Neural cell (in vitro differentiated cells): ENCODE results near the gene EXD3. TPM values are rescaled to one million over a fixed set of nuclear protein-coding genes. Genes with fewer than 3 reads are reported as not detected.

Experiments
- H2AFZ ChIP-seq: fragments of 200-600, 300-800 bp; sonication (generic), shearing (Covaris generic); 2 replicates; pipeline ENCODE4 v1.6.0; 2014; ENCODE audit warnings: low read depth, mild to moderate bottlenecking, antibody characterized with exemption, low read length, moderate library complexity
- H3F3A ChIP-seq: fragments of 200-600 bp; shearing (Covaris generic); 2 replicates; pipeline ENCODE4 v1.6.1; 2016; ENCODE audit warnings: mild to moderate bottlenecking, moderate library complexity, mixed read lengths, antibody characterized with exemption, low read length; ENCODE audit not compliant: insufficient read depth, poor library complexity, severe bottlenecking
- H3K27ac ChIP-seq: fragments of 200-600, 300-800 bp; sonication (generic), shearing (Covaris generic); 2 replicates; pipeline ENCODE4 v1.5.1; 2014; ENCODE audit warnings: mild to moderate bottlenecking, low read length, moderate library complexity
- H3K27me3 ChIP-seq: fragments of 300-800, 200-600 bp; sonication (generic), shearing (Covaris generic); 2 replicates; pipeline ENCODE4 v1.6.0; 2014; ENCODE audit warnings: mild to moderate bottlenecking, low read depth, low read length, moderate library complexity; ENCODE audit not compliant: insufficient read depth
- H3K36me3 ChIP-seq: fragments of 300-800, 200-600 bp; sonication (generic), shearing (Covaris generic); 2 replicates; pipeline ENCODE4 v1.5.1; 2014; ENCODE audit warnings: mild to moderate bottlenecking, antibody characterized with exemption, low read length, moderate library complexity; ENCODE audit not compliant: insufficient read depth
- H3K4me2 ChIP-seq: fragments of 300-800, 200-600 bp; sonication (generic), shearing (Covaris generic); 2 replicates; pipeline ENCODE4 v1.6.0; 2014; ENCODE audit warnings: mild to moderate bottlenecking, low read length
- H3K4me3 ChIP-seq: fragments of 300-800, 200-600 bp; sonication (generic), shearing (Covaris generic); 2 replicates; pipeline ENCODE4 v1.5.1; 2014; ENCODE audit warnings: mild to moderate bottlenecking, low read length, moderate library complexity
- H3K79me2 ChIP-seq: fragments of 200-600 bp; shearing (Covaris generic); replicated peaks from 2 replicates; pipeline ENCODE4 v1.6.0; 2014; ENCODE audit warnings: mild to moderate bottlenecking, low read length, moderate library complexity; ENCODE audit not compliant: insufficient read depth
- H3K9ac ChIP-seq: fragments of 300-800, 200-600 bp; sonication (generic), shearing (Covaris generic); 2 replicates; pipeline ENCODE4 v1.6.1; 2016; ENCODE audit warnings: mild to moderate bottlenecking, low read length, mixed read lengths
- H3K9me2 ChIP-seq: fragments of 200-600 bp; shearing (Covaris generic); 2 replicates; pipeline ENCODE4 v1.6.1; 2016; ENCODE audit warnings: mild to moderate bottlenecking, low read length, mixed read lengths; ENCODE audit not compliant: insufficient read depth
- H3K9me3 ChIP-seq: fragments of 200-600, 300-800 bp; sonication (generic), shearing (Covaris generic); 2 replicates; pipeline ENCODE4 v1.6.1; 2016; ENCODE audit warnings: mild to moderate bottlenecking, mixed run types, low read length, moderate library complexity, mixed read lengths
- H4K20me1 ChIP-seq: fragments of 200-600 bp; shearing (Covaris generic); 2 replicates; pipeline ENCODE4 v1.6.1; 2016; ENCODE audit warnings: mild to moderate bottlenecking, mixed run types; ENCODE audit not compliant: insufficient read depth
- EP300 ChIP-seq: fragments of 450-650 bp; conservative IDR thresholded peaks from 2 replicates; pipeline ENCODE4 v1.6.1; 2014; ENCODE audit warnings: antibody characterized with exemption, mild to moderate bottlenecking, moderate library complexity; ENCODE audit not compliant: poor library complexity, severe bottlenecking
- EZH2 ChIP-seq: fragments of 200-600, 300-800 bp; shearing (Covaris generic), sonication (generic); IDR thresholded peaks from 2 replicates; pipeline ENCODE4 v1.6.1; 2014; ENCODE audit warnings: antibody characterized with exemption, low read length, borderline replicate concordance, mild to moderate bottlenecking; ENCODE audit not compliant: insufficient read depth, poor library complexity, severe bottlenecking
- MXI1 ChIP-seq: fragments of 450-650 bp; conservative IDR thresholded peaks from 2 replicates; pipeline ENCODE4 v1.6.1; 2014; ENCODE audit warnings: antibody characterized with exemption, mild to moderate bottlenecking; ENCODE audit not compliant: poor library complexity, severe bottlenecking
- POLR2AphosphoS5 ChIP-seq: IDR thresholded peaks from 2 replicates; pipeline ENCODE4 v1.6.1; 2012
- RAD21 ChIP-seq: fragments of 450-650 bp; conservative IDR thresholded peaks from 2 replicates; pipeline ENCODE4 v1.6.1; 2014; ENCODE audit warnings: antibody characterized with exemption, mild to moderate bottlenecking, moderate library complexity
- SMC3 ChIP-seq: fragments of 450-650 bp; conservative IDR thresholded peaks from 2 replicates; pipeline ENCODE4 v1.6.1; 2014; ENCODE audit warnings: antibody characterized with exemption, mild to moderate bottlenecking, moderate library complexity; ENCODE audit not compliant: poor library complexity
- TAF1 ChIP-seq: IDR thresholded peaks from 2 replicates; pipeline ENCODE4 v1.6.1; 2012; ENCODE audit warnings: low read depth
- polyA plus RNA-seq: library from polyadenylated mRNA; depleted of rRNA; stranded (reverse); fragments of >200 nt; gene quantifications from 2 replicates; pipeline ENCODE4 v1.2.3, GENCODE V29; 2014
- TF ChIP-seq, protein P1 (sequence below): fragments of 450-650 bp; IDR thresholded peaks from 2 replicates; pipeline ENCODE4 v1.5.1; 2014; ENCODE audit warnings: antibody characterized with exemption, mild to moderate bottlenecking, moderate library complexity; ENCODE audit not compliant: poor library complexity, severe bottlenecking
- TF ChIP-seq, protein P2 (sequence below): IDR thresholded peaks from 2 replicates; pipeline ENCODE4 v1.6.1; 2012; ENCODE audit warnings: borderline replicate concordance

EXD3 gene
- polyA plus RNA-seq, 1 donor from 2014 or later: 32.9 TPM

DNA sequence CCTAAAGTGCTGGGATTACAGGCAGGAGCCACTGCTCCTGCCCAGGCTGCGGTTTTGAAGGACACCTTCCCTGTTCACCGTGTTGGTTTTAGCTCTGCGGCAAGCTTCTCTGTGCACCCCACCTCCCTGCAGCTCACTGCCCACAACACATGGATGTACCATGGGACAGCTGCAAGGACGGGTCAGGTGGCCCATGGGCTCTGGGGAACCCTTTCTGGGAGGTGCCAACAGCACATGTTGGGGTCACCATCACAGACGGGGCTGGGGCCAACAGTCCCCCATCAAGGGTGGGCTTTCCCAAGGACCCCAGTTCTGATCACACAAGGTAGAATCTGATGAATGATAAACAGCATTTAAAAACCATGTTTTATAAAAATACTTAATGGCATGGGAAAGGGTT, 7.5 kb downstream of the EXD3 start:
- Histone ChIP-seq H3K9me2 (no peaks in the 10 kb centered on the region), H3F3A (no peaks in the 10 kb centered on the region)

DNA sequence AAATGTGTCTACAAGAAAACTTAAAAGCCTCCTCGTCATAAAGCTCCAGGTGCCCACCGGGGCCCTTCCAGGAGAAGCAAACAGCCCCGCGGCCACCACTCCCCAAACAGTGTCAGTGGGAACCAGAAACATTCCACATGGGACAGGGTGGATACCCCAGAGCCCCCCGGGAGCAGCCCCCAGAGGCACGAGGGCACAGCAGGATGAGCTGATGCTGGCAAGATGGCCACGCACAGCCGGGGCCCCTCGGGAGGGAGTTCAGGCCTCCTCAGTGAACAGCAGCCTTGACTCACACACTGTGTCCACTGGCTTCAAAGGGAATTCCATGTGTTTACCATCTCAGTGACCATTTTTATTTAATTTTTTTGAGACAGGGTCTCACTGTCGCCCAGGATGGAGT, 10.5 kb downstream of the EXD3 start:
- no peak overlapping the region for H3K4me3 ChIP-seq
- H3K79me2 ChIP-seq: no peaks in the 10 kb centered on the region
- no peaks in the 10 kb centered on the region for H3K9me2 ChIP-seq
- no peak overlapping the region for H2AFZ ChIP-seq
- H3K27ac ChIP-seq: no peak overlapping the region
- H3K9me3 ChIP-seq: no peaks in the 10 kb centered on the region
- TF ChIP-seq, protein P1, sequence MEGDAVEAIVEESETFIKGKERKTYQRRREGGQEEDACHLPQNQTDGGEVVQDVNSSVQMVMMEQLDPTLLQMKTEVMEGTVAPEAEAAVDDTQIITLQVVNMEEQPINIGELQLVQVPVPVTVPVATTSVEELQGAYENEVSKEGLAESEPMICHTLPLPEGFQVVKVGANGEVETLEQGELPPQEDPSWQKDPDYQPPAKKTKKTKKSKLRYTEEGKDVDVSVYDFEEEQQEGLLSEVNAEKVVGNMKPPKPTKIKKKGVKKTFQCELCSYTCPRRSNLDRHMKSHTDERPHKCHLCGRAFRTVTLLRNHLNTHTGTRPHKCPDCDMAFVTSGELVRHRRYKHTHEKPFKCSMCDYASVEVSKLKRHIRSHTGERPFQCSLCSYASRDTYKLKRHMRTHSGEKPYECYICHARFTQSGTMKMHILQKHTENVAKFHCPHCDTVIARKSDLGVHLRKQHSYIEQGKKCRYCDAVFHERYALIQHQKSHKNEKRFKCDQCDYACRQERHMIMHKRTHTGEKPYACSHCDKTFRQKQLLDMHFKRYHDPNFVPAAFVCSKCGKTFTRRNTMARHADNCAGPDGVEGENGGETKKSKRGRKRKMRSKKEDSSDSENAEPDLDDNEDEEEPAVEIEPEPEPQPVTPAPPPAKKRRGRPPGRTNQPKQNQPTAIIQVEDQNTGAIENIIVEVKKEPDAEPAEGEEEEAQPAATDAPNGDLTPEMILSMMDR: no peak
- TF ChIP-seq POLR2AphosphoS5 (no peak), SMC3 (no peak), EZH2 (no peak), TAF1 (no peak), MXI1 (no peak), EP300 (no peak), RAD21 (no peak)
- TF ChIP-seq, protein P2, sequence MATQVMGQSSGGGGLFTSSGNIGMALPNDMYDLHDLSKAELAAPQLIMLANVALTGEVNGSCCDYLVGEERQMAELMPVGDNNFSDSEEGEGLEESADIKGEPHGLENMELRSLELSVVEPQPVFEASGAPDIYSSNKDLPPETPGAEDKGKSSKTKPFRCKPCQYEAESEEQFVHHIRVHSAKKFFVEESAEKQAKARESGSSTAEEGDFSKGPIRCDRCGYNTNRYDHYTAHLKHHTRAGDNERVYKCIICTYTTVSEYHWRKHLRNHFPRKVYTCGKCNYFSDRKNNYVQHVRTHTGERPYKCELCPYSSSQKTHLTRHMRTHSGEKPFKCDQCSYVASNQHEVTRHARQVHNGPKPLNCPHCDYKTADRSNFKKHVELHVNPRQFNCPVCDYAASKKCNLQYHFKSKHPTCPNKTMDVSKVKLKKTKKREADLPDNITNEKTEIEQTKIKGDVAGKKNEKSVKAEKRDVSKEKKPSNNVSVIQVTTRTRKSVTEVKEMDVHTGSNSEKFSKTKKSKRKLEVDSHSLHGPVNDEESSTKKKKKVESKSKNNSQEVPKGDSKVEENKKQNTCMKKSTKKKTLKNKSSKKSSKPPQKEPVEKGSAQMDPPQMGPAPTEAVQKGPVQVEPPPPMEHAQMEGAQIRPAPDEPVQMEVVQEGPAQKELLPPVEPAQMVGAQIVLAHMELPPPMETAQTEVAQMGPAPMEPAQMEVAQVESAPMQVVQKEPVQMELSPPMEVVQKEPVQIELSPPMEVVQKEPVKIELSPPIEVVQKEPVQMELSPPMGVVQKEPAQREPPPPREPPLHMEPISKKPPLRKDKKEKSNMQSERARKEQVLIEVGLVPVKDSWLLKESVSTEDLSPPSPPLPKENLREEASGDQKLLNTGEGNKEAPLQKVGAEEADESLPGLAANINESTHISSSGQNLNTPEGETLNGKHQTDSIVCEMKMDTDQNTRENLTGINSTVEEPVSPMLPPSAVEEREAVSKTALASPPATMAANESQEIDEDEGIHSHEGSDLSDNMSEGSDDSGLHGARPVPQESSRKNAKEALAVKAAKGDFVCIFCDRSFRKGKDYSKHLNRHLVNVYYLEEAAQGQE: no peak
- no peaks in the 10 kb centered on the region for H3K36me3 ChIP-seq
- H3K27me3 ChIP-seq: no peaks in the 10 kb centered on the region
- H3F3A ChIP-seq: no peaks in the 10 kb centered on the region
- H4K20me1 ChIP-seq: no peaks in the 10 kb centered on the region
- no peak overlapping the region for H3K9ac ChIP-seq
- no peak overlapping the region for H3K4me2 ChIP-seq

More for the DNA sequence above, 7.5 kb downstream of the EXD3 start:
- Histone ChIP-seq H2AFZ (no peak overlapping the region), H3K27ac (no peak overlapping the region), H3K36me3 (no peaks in the 10 kb centered on the region), H3K9me3 (no peaks in the 10 kb centered on the region), H3K4me2 (no peak overlapping the region), H3K4me3 (no peak overlapping the region), H3K27me3 (no peaks in the 10 kb centered on the region), H3K79me2 (peaks cover 3% of the 10 kb centered on the region), H3K9ac (no peak overlapping the region), H4K20me1 (no peaks in the 10 kb centered on the region)
- TF ChIP-seq, protein P2: no peak
- no peak for TF ChIP-seq MXI1
- no peak for TF ChIP-seq POLR2AphosphoS5
- no peak for TF ChIP-seq SMC3
- TF ChIP-seq TAF1: no peak
- no peak for TF ChIP-seq RAD21
